GM12872 (cell line): ENCODE results near the gene PON3.

Experiments used
- TF ChIP-seq, protein P1 (sequence below): IDR thresholded peaks from 3 replicates; pipeline ENCODE4 v1.5.1; 2011; ENCODE audit warnings: low read depth, mild to moderate bottlenecking, low read length, moderate library complexity; ENCODE audit not compliant: insufficient read depth

Gene PON3

DNA sequence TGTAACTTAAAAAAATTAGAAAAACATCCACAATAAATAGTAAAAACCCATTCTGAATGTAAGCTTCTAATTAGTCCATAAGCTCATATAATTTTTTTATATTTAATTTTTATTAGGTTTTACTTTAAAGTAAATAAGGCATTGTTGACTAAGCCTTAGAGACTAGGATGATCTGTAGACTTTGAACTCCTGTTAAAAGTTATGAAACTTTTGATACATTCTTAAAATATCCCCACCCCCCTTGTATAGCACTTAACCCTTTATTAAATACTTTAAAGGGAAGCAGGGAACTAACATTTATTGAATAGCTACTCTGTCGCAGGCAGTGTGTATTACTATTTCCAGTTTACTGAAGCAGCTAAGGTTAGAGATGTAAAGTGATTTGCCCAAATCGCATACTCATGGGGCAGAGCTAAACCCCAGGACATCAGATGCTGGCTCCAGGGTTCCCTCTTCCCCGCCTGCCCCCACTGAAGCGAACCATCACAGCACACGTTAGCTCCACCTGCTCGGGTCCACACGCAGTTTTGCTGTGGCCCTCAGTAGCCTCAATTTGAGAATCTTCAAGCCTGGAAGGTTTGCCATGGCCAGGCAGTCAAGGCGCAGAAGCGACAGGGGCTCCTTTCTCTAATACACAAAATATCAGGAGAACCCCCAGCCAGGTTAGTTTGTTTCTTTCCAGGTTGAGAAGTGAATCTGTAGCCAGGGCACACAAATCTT, 72.6 kb downstream of the PON3 start:
- TF ChIP-seq, protein P1, sequence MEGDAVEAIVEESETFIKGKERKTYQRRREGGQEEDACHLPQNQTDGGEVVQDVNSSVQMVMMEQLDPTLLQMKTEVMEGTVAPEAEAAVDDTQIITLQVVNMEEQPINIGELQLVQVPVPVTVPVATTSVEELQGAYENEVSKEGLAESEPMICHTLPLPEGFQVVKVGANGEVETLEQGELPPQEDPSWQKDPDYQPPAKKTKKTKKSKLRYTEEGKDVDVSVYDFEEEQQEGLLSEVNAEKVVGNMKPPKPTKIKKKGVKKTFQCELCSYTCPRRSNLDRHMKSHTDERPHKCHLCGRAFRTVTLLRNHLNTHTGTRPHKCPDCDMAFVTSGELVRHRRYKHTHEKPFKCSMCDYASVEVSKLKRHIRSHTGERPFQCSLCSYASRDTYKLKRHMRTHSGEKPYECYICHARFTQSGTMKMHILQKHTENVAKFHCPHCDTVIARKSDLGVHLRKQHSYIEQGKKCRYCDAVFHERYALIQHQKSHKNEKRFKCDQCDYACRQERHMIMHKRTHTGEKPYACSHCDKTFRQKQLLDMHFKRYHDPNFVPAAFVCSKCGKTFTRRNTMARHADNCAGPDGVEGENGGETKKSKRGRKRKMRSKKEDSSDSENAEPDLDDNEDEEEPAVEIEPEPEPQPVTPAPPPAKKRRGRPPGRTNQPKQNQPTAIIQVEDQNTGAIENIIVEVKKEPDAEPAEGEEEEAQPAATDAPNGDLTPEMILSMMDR, result no peak

DNA sequence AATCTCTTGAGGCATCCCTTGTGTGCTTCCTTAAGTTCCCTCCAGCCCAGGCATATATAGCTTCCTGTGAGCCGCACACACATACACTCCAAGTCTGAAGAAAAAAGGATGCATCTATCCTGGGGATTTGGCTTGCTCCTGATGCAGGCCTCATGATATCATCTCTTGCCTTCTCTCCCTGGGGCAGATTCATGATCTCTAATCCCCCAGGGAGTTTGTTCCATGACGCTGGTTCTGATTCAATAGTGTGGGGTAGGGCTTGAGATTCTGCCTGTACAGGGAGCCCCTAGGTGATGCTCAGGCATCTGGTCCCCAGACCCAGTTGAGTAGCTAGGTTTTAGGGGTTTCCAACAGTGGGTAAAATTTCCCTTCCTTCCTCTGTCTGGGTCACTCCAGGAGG, 73.3 kb downstream of the PON3 start:
- TF ChIP-seq, protein P1, result no peak

DNA sequence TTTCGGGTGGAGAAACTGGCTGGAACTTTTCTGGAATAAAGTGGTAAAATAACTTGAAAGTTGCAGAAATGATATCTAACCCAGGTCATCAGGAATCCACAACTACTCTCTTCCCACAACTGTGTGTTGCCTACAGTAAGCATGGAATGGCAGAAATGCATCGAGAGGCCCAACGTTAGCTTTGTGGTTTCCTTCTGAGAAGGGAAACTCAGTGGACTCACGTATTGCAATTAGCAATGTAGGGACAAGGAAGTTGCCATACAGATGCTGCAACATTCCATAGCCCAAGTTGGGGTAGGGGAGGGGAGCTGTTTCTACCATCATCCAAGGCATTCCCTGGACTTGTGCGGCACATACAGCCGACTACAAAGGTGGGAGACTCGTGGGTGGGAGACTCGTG, 73.8 kb downstream of the PON3 start:
- TF ChIP-seq, protein P1, result no peak

DNA sequence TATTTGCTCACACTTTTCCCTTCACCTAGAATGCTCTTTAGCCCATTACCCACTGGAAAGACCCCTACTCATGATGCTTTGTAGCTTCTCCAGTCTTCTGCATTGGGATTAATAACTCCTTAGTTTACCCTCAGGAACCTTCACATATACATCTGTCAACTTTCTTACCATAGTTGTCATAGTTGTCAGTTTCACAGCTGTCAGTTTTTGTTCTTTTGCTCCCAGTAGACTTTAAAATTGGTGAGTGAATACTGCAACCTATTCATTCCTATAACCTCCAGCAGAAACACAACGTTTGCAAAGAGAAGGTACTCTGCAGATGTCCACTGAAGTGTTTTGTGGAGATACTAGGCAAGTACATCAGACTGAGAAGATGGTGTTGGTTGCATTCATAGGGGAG, 74.5 kb downstream of the PON3 start:
- TF ChIP-seq, protein P1, result no peak

DNA sequence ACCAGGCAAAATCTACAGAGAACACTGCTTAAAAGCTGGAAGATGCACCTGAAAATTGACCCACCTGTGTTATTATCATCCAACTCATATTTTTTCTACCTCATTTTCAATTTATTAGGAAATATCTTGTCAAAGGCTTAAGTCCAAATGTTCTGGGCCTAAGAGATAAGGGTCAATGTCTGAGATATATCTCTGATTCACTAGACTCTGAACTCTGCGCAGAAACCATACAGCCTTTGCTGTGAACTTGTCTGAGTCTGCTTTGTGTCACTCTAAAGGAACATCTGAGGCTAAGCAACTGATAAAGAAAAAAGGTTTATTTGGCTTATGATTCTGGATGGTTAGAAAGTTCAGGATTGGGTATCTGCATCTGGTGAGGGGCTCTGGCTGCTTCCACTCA, 75.5 kb downstream of the PON3 start:
- TF ChIP-seq, protein P1, result no peak

DNA sequence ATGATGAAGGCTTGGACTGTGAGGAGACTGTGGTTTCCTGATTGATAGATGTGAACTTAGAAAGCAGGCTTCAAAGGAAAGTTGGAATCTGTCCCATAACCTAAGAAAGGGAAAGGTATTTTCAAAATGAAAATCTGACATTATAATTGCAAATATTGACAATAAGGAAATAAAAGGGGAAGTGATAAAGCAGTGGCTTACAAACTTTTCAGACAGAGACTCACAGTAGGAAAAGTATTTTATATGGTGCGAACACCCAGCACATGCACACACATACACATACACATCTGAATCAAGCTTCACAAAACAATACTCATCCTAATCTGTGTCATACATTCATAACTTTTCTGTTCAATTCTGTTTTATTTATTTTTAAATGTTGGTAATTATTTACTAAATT, 76.6 kb downstream of the PON3 start:
- TF ChIP-seq, protein P1, result no peak

DNA sequence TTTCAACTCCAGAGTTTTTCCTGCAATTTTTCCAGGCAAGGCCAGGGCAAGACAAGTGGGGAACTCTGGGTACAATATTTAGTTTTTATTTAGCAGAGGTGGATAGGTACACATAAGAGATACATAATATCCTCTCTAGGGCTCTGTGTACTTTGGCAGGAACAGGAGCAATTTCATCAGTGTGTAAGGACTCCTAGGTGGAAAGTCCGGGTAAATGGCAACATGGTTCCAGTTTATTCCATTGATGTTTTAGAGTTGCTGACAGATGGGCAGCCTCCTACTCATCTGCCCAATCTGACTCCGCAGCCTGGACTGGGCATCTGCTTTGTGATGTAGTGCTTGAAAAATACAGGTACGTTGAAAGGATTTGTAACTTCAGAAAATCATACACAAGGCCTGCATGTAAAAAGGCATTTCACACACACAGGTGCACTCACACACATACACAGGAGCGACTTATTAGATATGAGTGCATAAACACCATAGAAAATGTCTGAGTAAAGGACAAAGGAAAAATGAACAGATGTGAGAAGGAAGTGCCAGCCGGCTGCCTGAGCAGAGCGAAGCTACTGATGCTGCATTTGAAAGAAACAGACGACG, 77.6 kb downstream of the PON3 start:
- TF ChIP-seq, protein P1, result no peak
